ENCODE measurements around the gene SLC24A4.

DNA sequence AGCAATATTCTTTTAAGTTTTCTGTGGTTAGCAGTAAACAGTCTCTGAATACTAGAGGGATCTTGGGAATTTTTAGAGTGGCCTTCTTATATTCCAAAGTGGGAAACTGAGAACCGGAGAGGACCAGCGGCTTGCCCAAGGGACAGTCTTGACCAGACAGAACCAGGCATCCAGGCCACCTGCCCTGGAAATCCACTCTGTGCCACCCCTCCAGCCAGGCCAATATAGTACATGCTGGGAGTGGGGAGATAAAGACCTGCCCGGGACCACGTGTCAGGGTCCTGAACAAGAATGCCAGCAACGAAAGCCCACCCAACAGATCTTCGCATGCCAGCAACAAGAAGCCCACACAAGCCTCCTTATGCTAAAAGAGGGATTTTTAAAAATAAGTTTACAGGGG lies 141.2 kb downstream of the SLC24A4 start:
- TF ChIP-seq POLR2A (IDR thresholded peaks at IDR 0.05; ENCODE audit: low read depth, low read length) (no peak), CTCF (conservative IDR thresholded peaks at IDR 0.05; ENCODE audit: low read depth, low read length) (no peak), USF2 (IDR thresholded peaks at IDR 0.05; ENCODE audit: low read depth, low read length) (no peak), MXI1 (IDR thresholded peaks at IDR 0.05; ENCODE audit: borderline replicate concordance, low read depth, low read length) (no peak), SMC3 (IDR thresholded peaks at IDR 0.05; ENCODE audit: low read depth, low read length) (no peak), RCOR1 (IDR thresholded peaks at IDR 0.05; ENCODE audit: insufficient replicate concordance, low read length) (no peak), ELK1 (IDR thresholded peaks at IDR 0.05; ENCODE audit: borderline replicate concordance, low read depth, low read length) (no peak), MAZ (IDR thresholded peaks at IDR 0.05; ENCODE audit: borderline replicate concordance, low read depth, low read length) (no peak), RFX5 (IDR thresholded peaks at IDR 0.05; ENCODE audit: low read depth, low read length) (no peak), RAD21 (IDR thresholded peaks at IDR 0.05; ENCODE audit: low read length) (no peak)

Measured in IMR-90 (cell line).